ENCODE data around the gene TMEM238L. TPM values are rescaled to one million over a fixed set of nuclear protein-coding genes. Genes with fewer than 3 reads are reported as not detected.

TMEM238L gene
- total RNA-seq, 1 experiment from 2014 or later = not detected

DNA sequence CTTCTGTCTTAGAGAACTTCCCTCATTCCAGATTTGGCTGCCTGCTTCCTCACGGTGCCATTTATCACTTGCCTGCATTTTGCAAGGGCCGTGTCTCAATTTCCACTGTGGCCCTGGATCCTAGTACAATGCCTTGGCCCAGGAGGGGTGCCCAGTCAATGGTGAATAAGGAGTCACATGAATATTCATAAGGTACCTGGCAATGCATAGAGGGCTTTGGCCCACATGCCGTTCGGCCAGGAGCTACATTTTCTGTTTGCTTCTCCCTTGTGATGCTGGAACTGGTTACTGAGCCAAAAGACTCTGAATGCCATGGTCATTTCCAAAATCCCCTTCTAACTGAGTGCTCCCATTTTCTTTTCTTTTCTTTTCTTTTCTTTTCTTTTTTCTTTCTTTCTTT, 38.8 kb upstream of the TMEM238L start:
- no peaks in the 10 kb centered on the region for H4K20me1 ChIP-seq (ENCODE audit: control insufficient read depth, insufficient read depth, insufficient read length)
- H3K23ac ChIP-seq (ENCODE audit: insufficient read length, low read depth, low read length) = no peak overlapping the region
- H4K5ac ChIP-seq (ENCODE audit: insufficient read length, low read depth, low read length) = no peak overlapping the region
- no peak overlapping the region for H2AK5ac ChIP-seq (ENCODE audit: insufficient read length, low read length)
- Mint-ChIP-seq H3K4me1 (peaks cover 27 to 29% of the 10 kb centered on the region in 2 experiments), H3K9me3 (peaks cover 12 to 13% of the 10 kb centered on the region in 2 experiments), H3K36me3 (ENCODE audit: insufficient read depth in 1 of 3, low read depth in 3 of 3) (peaks cover 0 to 7% (median 5%) of the 10 kb centered on the region in 3 experiments; a peak in 4 of 7 replicates), H3K27ac (no peak overlapping the region), H3K4me3 (no peak overlapping the region; a peak in 1 of 5 replicates), H3K27me3 (ENCODE audit: low read depth) (peaks cover 9% of the 10 kb centered on the region)
- H3K23me2 ChIP-seq (ENCODE audit: insufficient read length, low read depth, low read length, poor library complexity, severe bottlenecking) = peaks cover 7% of the 10 kb centered on the region
- no peak overlapping the region for H3K18ac ChIP-seq (ENCODE audit: insufficient read length, low read depth, low read length)
- H3K79me1 ChIP-seq (ENCODE audit: insufficient read depth, low read depth, low read length, poor library complexity, severe bottlenecking) = no peaks in the 10 kb centered on the region
- no peak overlapping the region for H3K14ac ChIP-seq (ENCODE audit: insufficient read depth, low read length)
- no peak overlapping the region for H3K4ac ChIP-seq (ENCODE audit: low read depth, low read length)
- no peak overlapping the region for H3K4me2 ChIP-seq (ENCODE audit: insufficient read depth, insufficient read length, low read length)
- no CpG with 5 or more reads among the region's 4 CpGs for WGBS (ENCODE audit: extremely low coverage, insufficient read length, low lambda C conversion rate)
- H3K4me1 ChIP-seq (ENCODE audit: insufficient read depth, low read length) = peaks cover 8% of the 10 kb centered on the region; the same call in 1 of the 2 replicates
- no peak overlapping the region for H2AFZ ChIP-seq (ENCODE audit: low read length)
- H2BK120ac ChIP-seq (ENCODE audit: low read depth, low read length, poor library complexity, severe bottlenecking) = no peak overlapping the region
- H2BK15ac ChIP-seq (ENCODE audit: low read depth, low read length) = no peak overlapping the region
- no peaks in the 10 kb centered on the region for H3K9me3 ChIP-seq (ENCODE audit: control insufficient read depth, low read depth, low read length)
- no peak overlapping the region for H2BK5ac ChIP-seq (ENCODE audit: insufficient read length, low read length)
- DNase-seq = no peak
- no peak overlapping the region for H3K9ac ChIP-seq (ENCODE audit: extremely low read depth, insufficient read length, low read length)
- no peak overlapping the region for H4K8ac ChIP-seq (replicated peaks; ENCODE audit: insufficient read length, low read depth, low read length)
- H3T11ph ChIP-seq (ENCODE audit: low read length) = no peak overlapping the region
- H3K27me3 ChIP-seq (ENCODE audit: insufficient read depth, low read length) = no peaks in the 10 kb centered on the region
- H4K91ac ChIP-seq (ENCODE audit: insufficient read length, low read depth, low read length) = no peak overlapping the region
- no peak overlapping the region for H2BK20ac ChIP-seq (ENCODE audit: low read depth, low read length, poor library complexity, severe bottlenecking)
- no peaks in the 10 kb centered on the region for H3K79me2 ChIP-seq (ENCODE audit: insufficient read depth, low read length)
- TF ChIP-seq, protein P1, sequence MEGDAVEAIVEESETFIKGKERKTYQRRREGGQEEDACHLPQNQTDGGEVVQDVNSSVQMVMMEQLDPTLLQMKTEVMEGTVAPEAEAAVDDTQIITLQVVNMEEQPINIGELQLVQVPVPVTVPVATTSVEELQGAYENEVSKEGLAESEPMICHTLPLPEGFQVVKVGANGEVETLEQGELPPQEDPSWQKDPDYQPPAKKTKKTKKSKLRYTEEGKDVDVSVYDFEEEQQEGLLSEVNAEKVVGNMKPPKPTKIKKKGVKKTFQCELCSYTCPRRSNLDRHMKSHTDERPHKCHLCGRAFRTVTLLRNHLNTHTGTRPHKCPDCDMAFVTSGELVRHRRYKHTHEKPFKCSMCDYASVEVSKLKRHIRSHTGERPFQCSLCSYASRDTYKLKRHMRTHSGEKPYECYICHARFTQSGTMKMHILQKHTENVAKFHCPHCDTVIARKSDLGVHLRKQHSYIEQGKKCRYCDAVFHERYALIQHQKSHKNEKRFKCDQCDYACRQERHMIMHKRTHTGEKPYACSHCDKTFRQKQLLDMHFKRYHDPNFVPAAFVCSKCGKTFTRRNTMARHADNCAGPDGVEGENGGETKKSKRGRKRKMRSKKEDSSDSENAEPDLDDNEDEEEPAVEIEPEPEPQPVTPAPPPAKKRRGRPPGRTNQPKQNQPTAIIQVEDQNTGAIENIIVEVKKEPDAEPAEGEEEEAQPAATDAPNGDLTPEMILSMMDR (conservative IDR thresholded peaks at IDR 0.05) = no peak
- no peak overlapping the region for H2BK12ac ChIP-seq (ENCODE audit: insufficient read length, low read depth, low read length)
- no peak overlapping the region for H3K56ac ChIP-seq (ENCODE audit: insufficient read length, low read depth, low read length)
- no peak overlapping the region for H3K27ac ChIP-seq (ENCODE audit: insufficient read length, low read depth, low read length)

Measured in H9 (cell line).